Choroid plexus epithelial cell (primary cell): ENCODE data around the gene MYADM.

Experiments used
- DNase-seq: peaks from one replicate; pipeline ENCODE4 v3.0.0-alpha.2; 2010; ENCODE audit warnings: low read depth
- H3K4me3 ChIP-seq: 2 replicates; pipeline ENCODE4 v1.5.1; 2011; ENCODE audit warnings: low read depth, mild to moderate bottlenecking, control low read depth, low read length, moderate library complexity
- TF ChIP-seq, protein P1 (sequence below): conservative IDR thresholded peaks from 2 replicates; pipeline ENCODE4 v1.5.1; 2011; ENCODE audit warnings: low read depth, mild to moderate bottlenecking, control low read depth, inconsistent platforms, low read length, moderate library complexity

The MYADM gene

DNA sequence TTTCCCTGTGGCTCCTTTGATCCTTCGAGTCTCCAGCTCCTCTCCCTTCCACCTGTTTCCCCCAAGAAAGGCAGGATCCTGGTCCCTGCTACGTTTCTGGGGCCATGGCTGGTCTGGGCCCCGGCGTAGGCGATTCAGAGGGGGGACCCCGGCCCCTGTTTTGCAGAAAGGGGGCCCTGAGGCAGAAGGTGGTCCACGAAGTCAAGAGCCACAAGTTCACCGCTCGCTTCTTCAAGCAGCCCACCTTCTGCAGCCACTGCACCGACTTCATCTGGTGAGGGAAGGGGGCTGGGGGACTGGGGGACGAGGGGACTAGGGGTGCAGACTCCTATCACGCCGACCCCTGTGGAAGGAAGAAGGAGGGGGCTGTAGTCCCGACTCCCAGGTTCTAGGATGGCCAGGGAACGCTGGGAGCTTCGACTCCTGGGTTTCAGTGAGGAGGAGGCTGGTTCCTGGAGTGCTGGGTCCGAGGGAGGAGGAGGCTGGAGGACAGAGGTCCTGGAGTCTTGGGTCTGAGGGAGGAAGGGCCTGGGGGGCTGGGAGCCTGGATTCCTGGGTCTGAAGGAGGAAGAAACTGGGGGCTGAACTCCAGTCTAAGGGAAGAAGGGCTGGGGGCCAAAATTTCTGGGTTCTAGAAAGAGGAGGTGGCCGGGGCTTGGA is 14.8 kb downstream of the MYADM start:
- H3K4me3 ChIP-seq, result no peak overlapping the region
- TF ChIP-seq, protein P1, sequence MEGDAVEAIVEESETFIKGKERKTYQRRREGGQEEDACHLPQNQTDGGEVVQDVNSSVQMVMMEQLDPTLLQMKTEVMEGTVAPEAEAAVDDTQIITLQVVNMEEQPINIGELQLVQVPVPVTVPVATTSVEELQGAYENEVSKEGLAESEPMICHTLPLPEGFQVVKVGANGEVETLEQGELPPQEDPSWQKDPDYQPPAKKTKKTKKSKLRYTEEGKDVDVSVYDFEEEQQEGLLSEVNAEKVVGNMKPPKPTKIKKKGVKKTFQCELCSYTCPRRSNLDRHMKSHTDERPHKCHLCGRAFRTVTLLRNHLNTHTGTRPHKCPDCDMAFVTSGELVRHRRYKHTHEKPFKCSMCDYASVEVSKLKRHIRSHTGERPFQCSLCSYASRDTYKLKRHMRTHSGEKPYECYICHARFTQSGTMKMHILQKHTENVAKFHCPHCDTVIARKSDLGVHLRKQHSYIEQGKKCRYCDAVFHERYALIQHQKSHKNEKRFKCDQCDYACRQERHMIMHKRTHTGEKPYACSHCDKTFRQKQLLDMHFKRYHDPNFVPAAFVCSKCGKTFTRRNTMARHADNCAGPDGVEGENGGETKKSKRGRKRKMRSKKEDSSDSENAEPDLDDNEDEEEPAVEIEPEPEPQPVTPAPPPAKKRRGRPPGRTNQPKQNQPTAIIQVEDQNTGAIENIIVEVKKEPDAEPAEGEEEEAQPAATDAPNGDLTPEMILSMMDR, result no peak
- DNase-seq, result no peak

DNA sequence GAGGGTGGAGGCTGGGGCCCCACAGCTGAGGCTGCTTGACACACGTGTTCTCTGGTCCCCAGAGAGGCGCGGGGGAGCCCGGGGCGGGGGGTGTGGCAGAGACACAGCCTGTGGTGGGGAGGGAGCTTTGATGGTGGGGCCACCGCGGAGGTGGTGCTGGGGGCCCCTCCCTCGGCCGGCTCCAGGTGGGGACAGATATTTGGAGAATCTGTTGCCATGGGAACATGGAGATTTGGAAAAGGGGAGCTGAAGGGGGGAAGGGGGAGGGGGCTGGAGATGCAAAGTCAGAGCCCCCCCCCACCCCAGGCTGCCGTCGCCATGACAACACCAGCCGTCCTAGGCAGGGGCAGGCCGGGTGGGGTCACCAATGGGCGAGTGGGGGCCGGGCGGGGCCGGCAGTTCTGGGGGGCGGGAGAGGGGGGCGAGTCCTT is 15.6 kb downstream of the MYADM start:
- TF ChIP-seq, protein P1, result no peak
- H3K4me3 ChIP-seq, result no peak overlapping the region
- DNase-seq, result no peak

DNA sequence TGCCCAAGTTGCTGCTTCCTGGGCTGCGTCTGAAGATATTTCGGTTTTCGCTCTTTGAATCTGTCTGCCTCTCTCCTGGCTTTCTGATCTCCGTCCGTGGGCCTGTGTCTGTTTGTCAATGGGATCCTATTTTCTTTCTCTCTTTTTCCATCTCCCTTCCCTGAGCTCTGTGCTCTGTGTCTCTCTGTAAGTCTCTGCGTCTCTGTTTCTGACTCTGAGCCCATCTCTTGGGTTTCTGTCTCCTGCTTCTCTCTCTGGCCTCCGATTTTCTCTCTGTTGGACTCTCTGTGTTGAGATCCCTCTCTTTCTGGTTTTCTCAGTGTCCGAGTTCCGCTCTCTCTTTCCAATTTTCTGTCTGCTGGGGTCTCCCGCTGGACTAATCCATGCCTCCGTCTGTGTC is 16.1 kb downstream of the MYADM start:
- no peak overlapping the region for H3K4me3 ChIP-seq
- DNase-seq, result no peak
- TF ChIP-seq, protein P1, result no peak

DNA sequence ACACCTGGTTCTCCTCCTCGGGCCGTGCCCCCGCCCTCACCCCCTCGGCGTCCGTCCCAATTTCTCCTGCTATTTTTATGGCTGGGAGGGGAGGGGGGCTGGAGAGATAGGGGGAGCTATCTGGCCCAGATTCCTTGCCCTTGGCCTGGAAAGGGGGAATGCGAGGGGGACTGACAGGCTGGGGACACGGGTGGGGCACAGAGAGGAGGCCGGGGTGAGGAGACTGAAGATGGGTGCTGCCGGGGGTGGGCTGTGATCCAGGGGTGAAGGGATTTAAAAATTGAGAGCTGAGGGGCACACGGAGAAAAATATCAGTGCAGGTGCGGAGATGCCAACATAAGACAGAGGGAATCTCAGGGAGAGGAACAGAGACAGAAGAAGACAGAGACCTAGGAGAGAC is 16.6 kb downstream of the MYADM start:
- TF ChIP-seq, protein P1, result no peak
- no peak overlapping the region for H3K4me3 ChIP-seq
- DNase-seq, result no peak

DNA sequence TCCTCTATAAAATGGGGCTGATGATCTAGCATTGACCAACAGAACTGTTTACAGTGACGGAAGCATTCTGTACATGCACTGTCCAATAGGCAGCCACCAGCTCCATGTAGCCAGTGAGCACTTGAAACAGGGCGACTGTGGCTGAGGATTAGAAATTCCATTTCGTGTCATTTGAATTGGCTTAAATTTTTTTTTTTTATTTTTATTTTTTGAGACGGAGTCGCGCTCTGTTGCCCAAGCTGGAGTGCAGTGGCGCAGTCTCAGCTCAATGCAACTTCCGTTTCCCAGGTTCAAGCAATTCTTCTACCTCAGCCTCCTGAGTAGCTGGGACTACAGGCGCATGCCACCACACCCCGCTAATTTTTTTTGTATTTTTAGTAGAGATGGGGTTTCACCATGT is 17.4 kb downstream of the MYADM start:
- DNase-seq, result no peak
- no peak overlapping the region for H3K4me3 ChIP-seq
- TF ChIP-seq, protein P1, result no peak

DNA sequence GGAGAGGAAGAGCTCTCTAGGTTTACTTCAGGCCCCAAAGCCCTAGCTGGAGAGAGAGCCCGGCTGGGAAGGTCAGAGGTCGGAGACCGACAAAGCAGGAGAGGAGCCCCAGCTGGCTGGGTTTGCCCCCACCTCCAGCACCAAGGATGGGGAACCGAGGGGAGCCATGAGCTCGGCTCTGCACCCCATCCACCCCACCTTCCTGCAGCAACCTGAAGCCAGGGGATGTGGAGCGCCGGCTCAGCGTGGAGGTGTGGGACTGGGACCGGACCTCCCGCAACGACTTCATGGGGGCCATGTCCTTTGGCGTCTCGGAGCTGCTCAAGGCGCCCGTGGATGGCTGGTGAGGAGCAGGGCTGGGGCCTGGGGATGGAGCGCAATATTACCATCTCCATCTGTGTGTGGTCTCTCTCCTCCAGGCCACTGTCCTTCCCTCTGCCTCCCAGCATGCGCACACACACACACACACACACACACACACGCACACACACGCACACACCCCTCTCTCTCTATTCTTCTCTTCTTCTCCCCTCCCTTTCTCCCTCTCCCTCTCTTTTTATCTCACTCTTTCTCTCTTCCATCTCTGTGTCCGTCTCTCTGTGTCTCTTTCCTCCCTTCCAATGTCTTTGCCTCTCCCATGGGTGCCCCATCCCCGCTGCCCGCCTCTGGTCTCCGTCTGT is 24.8 kb downstream of the MYADM start:
- no peak for DNase-seq
- no peak overlapping the region for H3K4me3 ChIP-seq
- TF ChIP-seq, protein P1, result no peak

DNA sequence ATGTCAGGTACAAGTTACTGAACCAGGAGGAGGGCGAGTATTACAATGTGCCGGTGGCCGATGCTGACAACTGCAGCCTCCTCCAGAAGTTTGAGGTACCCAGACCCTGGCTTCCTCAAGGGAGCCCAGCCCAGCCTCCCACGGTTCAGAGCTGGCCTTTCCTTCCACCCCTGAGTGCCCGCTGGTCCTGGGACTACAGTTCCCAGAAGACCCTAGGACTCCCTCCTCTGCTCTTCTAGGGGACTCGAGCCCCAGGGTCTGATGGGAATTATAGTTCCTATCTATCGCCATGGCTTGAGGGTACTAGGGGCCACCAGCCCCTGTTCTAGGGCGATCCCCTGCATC is 25.3 kb downstream of the MYADM start:
- TF ChIP-seq, protein P1, result no peak
- peak; percentile 30 for DNase-seq
- no peak overlapping the region for H3K4me3 ChIP-seq
